DND-41 (cell line): ENCODE measurements around the gene AP1S3.

Experiments
- EZH2 ChIP-seq: IDR thresholded peaks from 3 replicates; pipeline ENCODE4 v1.6.1; 2012; ENCODE audit warnings: borderline replicate concordance, low read depth, mild to moderate bottlenecking, moderate library complexity, low read length, inconsistent platforms; ENCODE audit not compliant: severe bottlenecking
- TF ChIP-seq, protein P1 (sequence below): IDR thresholded peaks from 2 replicates; pipeline ENCODE4 v1.5.1; 2012; ENCODE audit warnings: borderline replicate concordance, low read length, moderate library complexity, mild to moderate bottlenecking; ENCODE audit not compliant: poor library complexity, severe bottlenecking; ENCODE audit errors: extremely low read depth

GRCh38 chr2:223786236-223786635 is 51.1 kb downstream of the AP1S3 start:
- TF ChIP-seq, protein P1, sequence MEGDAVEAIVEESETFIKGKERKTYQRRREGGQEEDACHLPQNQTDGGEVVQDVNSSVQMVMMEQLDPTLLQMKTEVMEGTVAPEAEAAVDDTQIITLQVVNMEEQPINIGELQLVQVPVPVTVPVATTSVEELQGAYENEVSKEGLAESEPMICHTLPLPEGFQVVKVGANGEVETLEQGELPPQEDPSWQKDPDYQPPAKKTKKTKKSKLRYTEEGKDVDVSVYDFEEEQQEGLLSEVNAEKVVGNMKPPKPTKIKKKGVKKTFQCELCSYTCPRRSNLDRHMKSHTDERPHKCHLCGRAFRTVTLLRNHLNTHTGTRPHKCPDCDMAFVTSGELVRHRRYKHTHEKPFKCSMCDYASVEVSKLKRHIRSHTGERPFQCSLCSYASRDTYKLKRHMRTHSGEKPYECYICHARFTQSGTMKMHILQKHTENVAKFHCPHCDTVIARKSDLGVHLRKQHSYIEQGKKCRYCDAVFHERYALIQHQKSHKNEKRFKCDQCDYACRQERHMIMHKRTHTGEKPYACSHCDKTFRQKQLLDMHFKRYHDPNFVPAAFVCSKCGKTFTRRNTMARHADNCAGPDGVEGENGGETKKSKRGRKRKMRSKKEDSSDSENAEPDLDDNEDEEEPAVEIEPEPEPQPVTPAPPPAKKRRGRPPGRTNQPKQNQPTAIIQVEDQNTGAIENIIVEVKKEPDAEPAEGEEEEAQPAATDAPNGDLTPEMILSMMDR: no peak
- no peak for TF ChIP-seq EZH2
